A549 (cell line): ENCODE measurements around the gene NUAK1. TPM values are rescaled to one million over a fixed set of nuclear protein-coding genes. Genes with fewer than 3 reads are reported as not detected.

Source experiments
- ATAC-seq, 2 experiments: fragments of 200-7000 bp in 1 of 2; fragments of >200 bp in 1 of 2; cut with Nextera tagmentation in 1 of 2; cut with Tn5 transposase in 1 of 2; 3 replicates each; pipeline versions ENCODE4 v1.8.0 to v1.9.1; 2018 to 2020; ENCODE audit warnings: mild to moderate bottlenecking in 1 of 2, moderate library complexity in 1 of 2
- CTCF ChIA-PET: fragments of 300-600 bp; sonication (Branson Sonifier 250); formaldehyde crosslinking; extraction: SDS; loops from one replicate; lab custom pipeline; 2021; ENCODE audit warnings: antibody characterized with exemption, inconsistent platforms; lab: Yijun Ruan, JAX
- POLR2A ChIA-PET: fragments of 350-600 bp; formaldehyde crosslinking; extraction: SDS; loops from one replicate; lab custom pipeline; 2021; ENCODE audit warnings: antibody characterized with exemption, inconsistent platforms; lab: Yijun Ruan, JAX
- DNase-seq, 2 experiments: peaks; one replicate each; pipeline versions ENCODE4 v3.0.0 to v3.0.0-alpha.2; 2011 to 2016; ENCODE audit warnings: low read depth in 1 of 2, low spot score in 1 of 2
- FAIRE-seq: peaks from 2 replicates; lab custom pipeline; 2011; peaks lifted over from hg19 to GRCh38; lab: Jason Lieb, UNC
- H3K27ac ChIP-seq, 2 experiments: fragments of >200 bp; sonication (Bioruptor Twin); formaldehyde crosslinking; 3 replicates each; pipeline ENCODE4 v1.5.1; 2016 to 2017
- H3K4me1 ChIP-seq: fragments of >200 bp; sonication (Bioruptor Twin); formaldehyde crosslinking; 3 replicates; pipeline ENCODE4 v1.6.1; 2016
- H3K4me2 ChIP-seq: fragments of >200 bp; sonication (Bioruptor Twin); formaldehyde crosslinking; 3 replicates; pipeline ENCODE4 v1.6.1; 2016
- H3K4me3 ChIP-seq: fragments of >200 bp; sonication (Bioruptor Twin); formaldehyde crosslinking; 3 replicates; pipeline ENCODE4 v1.5.1; 2016
- H3K9me3 ChIP-seq: fragments of >200 bp; sonication (Bioruptor Twin); formaldehyde crosslinking; 3 replicates; pipeline ENCODE4 v1.6.1; 2016
- BCL3 ChIP-seq: fragments of >200 bp; sonication (Bioruptor Twin); formaldehyde crosslinking; IDR thresholded peaks from 3 replicates; pipeline ENCODE4 v1.6.1; 2016
- BHLHE40 ChIP-seq: IDR thresholded peaks from 2 replicates; pipeline ENCODE4 v1.6.1; 2012; ENCODE audit warnings: low read depth, low read length, inconsistent platforms
- E2F6 ChIP-seq: IDR thresholded peaks from 2 replicates; pipeline ENCODE4 v1.6.1; 2012; ENCODE audit warnings: low read depth, borderline replicate concordance
- EHF ChIP-seq: fragments of 250-450 bp; sonication (Bioruptor Pico); IDR thresholded peaks from 2 replicates; pipeline ENCODE4 v1.5.0; 2020; ENCODE audit warnings: mild to moderate bottlenecking
- EHMT2 ChIP-seq: fragments of 200-600 bp; sonication (generic); IDR thresholded peaks from 2 replicates; pipeline ENCODE4 v1.6.1; 2016; ENCODE audit warnings: antibody characterized with exemption, low read depth, mild to moderate bottlenecking, moderate library complexity
- FOSL2 ChIP-seq, 2 experiments: fragments of 450-650 bp in 1 of 2; fragments of >200 bp in 1 of 2; sonication (Bioruptor Twin) in 1 of 2; formaldehyde crosslinking; IDR thresholded peaks; 2 replicates each; pipeline versions ENCODE4 v1.5.0 to v1.6.1; 2016 to 2020; ENCODE audit warnings: mild to moderate bottlenecking in 1 of 2, moderate library complexity in 1 of 2
- GATA3 ChIP-seq: IDR thresholded peaks from 2 replicates; pipeline ENCODE4 v1.6.1; 2012; ENCODE audit warnings: borderline replicate concordance
- HES2 ChIP-seq: fragments of >200 bp; sonication (Bioruptor Twin); formaldehyde crosslinking; IDR thresholded peaks from 2 replicates; pipeline ENCODE4 v1.6.1; 2016
- HMGXB4 ChIP-seq: fragments of 250-450 bp; sonication (Bioruptor Pico); IDR thresholded peaks from 2 replicates; pipeline ENCODE4 v1.5.0; 2021; ENCODE audit warnings: mild to moderate bottlenecking, moderate library complexity, borderline replicate concordance
- HOXA7 ChIP-seq: fragments of 250-450 bp; sonication (Bioruptor Pico); IDR thresholded peaks from 2 replicates; pipeline ENCODE4 v1.5.0; 2020; ENCODE audit warnings: mild to moderate bottlenecking, moderate library complexity
- JUN ChIP-seq, 2 experiments: fragments of >200 bp; sonication (Bioruptor Twin); formaldehyde crosslinking; IDR thresholded peaks; 2 replicates in 1 of 2; 3 replicates in 1 of 2; pipeline ENCODE4 v1.6.1; 2016 to 2017
- JUNB ChIP-seq: fragments of >200 bp; sonication (Bioruptor Twin); formaldehyde crosslinking; IDR thresholded peaks from 2 replicates; pipeline ENCODE4 v1.6.1; 2016
- MAFK ChIP-seq: fragments of 450-650 bp; IDR thresholded peaks from 2 replicates; pipeline ENCODE4 v1.6.1; 2014; ENCODE audit not compliant: partially characterized antibody
- MAX ChIP-seq: IDR thresholded peaks from 2 replicates; pipeline ENCODE4 v1.6.1; 2012
- PBX3 ChIP-seq: IDR thresholded peaks from 2 replicates; pipeline ENCODE4 v1.6.1; 2012
- POLR2A ChIP-seq: IDR thresholded peaks from 2 replicates; pipeline ENCODE4 v1.6.1; 2012; ENCODE audit warnings: mild to moderate bottlenecking, low read length
- RAD21 ChIP-seq, 2 experiments: fragments of >200 bp in 1 of 2; sonication (Bioruptor Twin) in 1 of 2; formaldehyde crosslinking in 1 of 2; IDR thresholded peaks in 1 of 2; conservative IDR thresholded peaks in 1 of 2; 2 replicates in 1 of 2; 3 replicates in 1 of 2; pipeline ENCODE4 v1.6.1; 2012 to 2018; ENCODE audit warnings: inconsistent platforms in 1 of 2
- TFCP2L1 ChIP-seq: fragments of 250-450 bp; sonication (Bioruptor Pico); IDR thresholded peaks from 2 replicates; pipeline ENCODE4 v1.5.0; 2021; ENCODE audit warnings: mild to moderate bottlenecking
- TP53 ChIP-seq: fragments of 250-450 bp; sonication (Bioruptor Pico); IDR thresholded peaks from 2 replicates; pipeline ENCODE4 v1.5.0; 2021; ENCODE audit warnings: mild to moderate bottlenecking, moderate library complexity
- USF2 ChIP-seq: fragments of 450-650 bp; IDR thresholded peaks from 2 replicates; pipeline ENCODE4 v1.6.1; 2014; ENCODE audit warnings: antibody characterized with exemption
- WGBS: methylation state at CpG from one replicate; pipeline ENCODE4 v1.1.6; 2017; ENCODE audit errors: missing lambda C conversion rate; 5-methylcytosine and 5-hydroxymethylcytosine counted together
- polyA plus RNA-seq, 4 experiments: library from polyadenylated mRNA; depleted of rRNA in 3 of 4; stranded (reverse); fragments of >200 nt; fragmentation: RNase III in 1 of 4; extraction: RNeasy Plus Mini Kit Qiagen cat#74134 plus additional on column Dnase treatment in 1 of 4; gene quantifications; 2 replicates in 3 of 4; 3 replicates in 1 of 4; pipeline ENCODE4 v1.2.3, GENCODE V29; 2011 to 2017

Gene NUAK1
- polyA plus RNA-seq, 2 of the 4 experiments (the other 2 are of a cell fraction), result 20.8 to 22.3 TPM

GRCh38 chr12:106140223-106140986 is 1.7 kb upstream of the NUAK1 start:
- WGBS, result 89% methylated on average over 15 of the region's 15 CpGs
- TF ChIP-seq EHMT2 (no peak), EHF (CRISPR knock-in tag) (no peak), POLR2A (0 out of 2 replicates have a peak, but pooled peaks have one; percentile 11)
- ChIA-PET CTCF (interaction anchor here (0.9 to 10.0 kb wide), 4 partner anchors 10 to 721 kb away, joined by 3 to 135 read pairs (median 58); no protein-coding TSS in a partner anchor), POLR2A (interaction anchor here (1.4 to 2.9 kb wide), 4 partner anchors 8 to 682 kb away, joined by 3 to 17 read pairs (median 8); no protein-coding TSS in a partner anchor)
- H3K9me3 ChIP-seq, result no peaks in the 10 kb centered on the region
- no peak for FAIRE-seq
- no peak for ATAC-seq
- H3K4me2 ChIP-seq, result peak overlapping the region; percentile 93
- H3K27ac ChIP-seq, result peak overlapping the region; percentile 99
- DNase-seq, result no peak
- peak overlapping the region; percentile 83 for H3K4me3 ChIP-seq
- peaks cover 48% of the 10 kb centered on the region for H3K4me1 ChIP-seq

- TF ChIP-seq BCL3 (peak; percentile 38; the same call in 1 of the 3 replicates), HMGXB4 (CRISPR knock-in tag) (0 out of 2 replicates have a peak, but pooled peaks have one; percentile 20), HES2 (no peak), USF2 (no peak), TFCP2L1 (CRISPR knock-in tag) (peak; percentile 28; the same call in 1 of the 2 replicates), PBX3 (peak; percentile 40; the same call in 1 of the 2 replicates), HOXA7 (CRISPR knock-in tag) (peak; percentile 44; the same call in 1 of the 2 replicates), EHF (CRISPR knock-in tag) (no peak), POLR2A (peak; percentile 35; the same call in 1 of the 2 replicates), FOSL2 (IDR thresholded peaks at IDR 0.05) (peak; percentile 68; the same call in 1 of the 2 replicates), FOSL2 (CRISPR knock-in tag; IDR thresholded peaks at IDR 0.05) (peak; percentile 98), BHLHE40 (no peak), MAFK (no peak), JUNB (peak; percentile 57), MAX (peak; percentile 41), TP53 (CRISPR knock-in tag) (peak; percentile 77), JUN (IDR thresholded peaks at IDR 0.05) (peak; percentile 51 to 74; a peak in 2 of 5 replicates), GATA3 (peak; percentile 42; the same call in 1 of the 2 replicates), E2F6 (peak; percentile 33; the same call in 1 of the 2 replicates), RAD21 (conservative IDR thresholded peaks at IDR 0.05 in 1 of 2, IDR thresholded peaks at IDR 0.05 in 1 of 2) (0 out of 5 replicates have a peak, but pooled peaks of 1 of the 2 experiments have one; percentile 11)
- ATAC-seq (peak; percentile 71 to 76), DNase-seq (peak; percentile 76 to 89), FAIRE-seq (no peak)
- Histone ChIP-seq H3K27ac (peak overlapping the region; percentile 99), H3K4me3 (peak overlapping the region; percentile 83), H3K4me1 (peaks cover 48% of the 10 kb centered on the region), H3K9me3 (no peaks in the 10 kb centered on the region), H3K4me2 (peak overlapping the region; percentile 93)
- ChIA-PET POLR2A (interaction anchor here (0.6 to 2.9 kb wide), 20 partner anchors 9 to 719 kb away, joined by 3 to 17 read pairs (median 3); partner anchors contain the start of gene POLR3B), CTCF (interaction anchor here (0.8 to 10.0 kb wide), 6 partner anchors 11 to 720 kb away, joined by 3 to 135 read pairs (median 18); no protein-coding TSS in a partner anchor)
- 18% methylated on average over 14 of the region's 66 CpGs for whole genome bisulfite sequencing
Measured at GRCh38 chr12:106139422-106140171, 843 bp upstream of the NUAK1 start.
